Endodermal cell (in vitro differentiated cells): Measurements from ENCODE around the gene MDM1. TPM values are rescaled to one million over a fixed set of nuclear protein-coding genes. Genes with fewer than 3 reads are reported as not detected.

ENCODE experiments used
- DNase-seq: peaks from one replicate; pipeline ENCODE4 v3.0.0-alpha.2; 2017
- H3K27ac ChIP-seq: 2 replicates; pipeline ENCODE4 v1.5.1; 2013; ENCODE audit warnings: mild to moderate bottlenecking, low read depth, low read length, moderate library complexity
- H3K27me3 ChIP-seq: 2 replicates; pipeline ENCODE4 v1.6.1; 2013; ENCODE audit warnings: mild to moderate bottlenecking, low read length, moderate library complexity; ENCODE audit not compliant: insufficient read depth, control insufficient read depth, poor library complexity, severe bottlenecking
- H3K36me3 ChIP-seq: 2 replicates; pipeline ENCODE4 v1.7.0; 2013; ENCODE audit warnings: mild to moderate bottlenecking, low read length, moderate library complexity; ENCODE audit not compliant: control insufficient read depth, insufficient read depth
- H3K4me1 ChIP-seq: one replicate; pipeline ENCODE4 v1.7.0; 2013; ENCODE audit warnings: low read length; ENCODE audit not compliant: control insufficient read depth, insufficient read depth
- H3K4me3 ChIP-seq: 2 replicates; pipeline ENCODE4 v1.5.1; 2013; ENCODE audit warnings: mild to moderate bottlenecking, low read length, moderate library complexity
- H3K9ac ChIP-seq: 2 replicates; pipeline ENCODE4 v1.6.1; 2013; ENCODE audit warnings: mild to moderate bottlenecking, low read length, moderate library complexity; ENCODE audit not compliant: poor library complexity, severe bottlenecking; ENCODE audit errors: extremely low read depth
- H3K9me3 ChIP-seq: 2 replicates; pipeline ENCODE4 v1.6.1; 2013; ENCODE audit warnings: mild to moderate bottlenecking, low read length, moderate library complexity; ENCODE audit not compliant: control insufficient read depth
- H3K27ac Mint-ChIP-seq: 2 replicates; pipeline ENCODE4 v1.8.0; 2020; ENCODE audit warnings: mixed read lengths
- H3K27me3 Mint-ChIP-seq: 2 replicates; pipeline ENCODE4 v1.8.0; 2021; ENCODE audit warnings: mild to moderate bottlenecking, mixed read lengths; ENCODE audit not compliant: insufficient read depth
- H3K36me3 Mint-ChIP-seq: 2 replicates; pipeline ENCODE4 v1.8.0; 2020; ENCODE audit warnings: low read depth, mixed read lengths
- H3K4me1 Mint-ChIP-seq: 2 replicates; pipeline ENCODE4 v1.8.0; 2020; ENCODE audit warnings: mixed read lengths
- H3K4me3 Mint-ChIP-seq: 2 replicates; pipeline ENCODE4 v1.8.0; 2020; ENCODE audit warnings: mild to moderate bottlenecking, moderate library complexity, mixed read lengths
- H3K9me3 Mint-ChIP-seq: 2 replicates; pipeline ENCODE4 v1.8.0; 2020; ENCODE audit warnings: mild to moderate bottlenecking, mixed read lengths
- CTCF ChIP-seq: fragments of 200-600 bp; sonication (generic); conservative IDR thresholded peaks from 2 replicates; pipeline ENCODE4 v1.5.0; 2021; ENCODE audit warnings: antibody characterized with exemption, mild to moderate bottlenecking
- WGBS, 2 experiments: methylation state at CpG; one replicate each; pipeline versions ENCODE4 v1.1.5 to v1.1.7; 2013; ENCODE audit warnings: missing lambda C conversion rate in 2 of 2, mixed read lengths in 1 of 2; ENCODE audit not compliant: insufficient coverage in 1 of 2, insufficient read length in 1 of 2; 5-methylcytosine and 5-hydroxymethylcytosine counted together
- total RNA-seq, 2 donors: library from RNA; stranded (reverse); fragmentation: NEBNext Ultra II Directional in 1 of 2; extraction: Animal tissue kit (Norgen Biotek cat#: 25700) in 1 of 2; gene quantifications; 2 replicates in 1 of 2; 3 replicates in 1 of 2; pipeline ENCODE4 v1.2.1, GENCODE V29; 2021

The MDM1 gene
- total RNA-seq, 2 donors from 2014 or later: 20.2 to 21.2 TPM

- H3K9ac ChIP-seq: no peak overlapping the region
- peak; percentile 83 for TF ChIP-seq CTCF
- 95 to 100% methylated on average over 1 of the region's 1 CpG for WGBS, 2 experiments
- Mint-ChIP-seq H3K9me3 (no peaks in the 10 kb centered on the region), H3K27me3 (no peaks in the 10 kb centered on the region), H3K4me3 (no peak overlapping the region), H3K36me3 (peaks cover 12% of the 10 kb centered on the region), H3K4me1 (no peaks in the 10 kb centered on the region), H3K27ac (no peak overlapping the region)
- no peak for DNase-seq
- H3K4me1 ChIP-seq: no peaks in the 10 kb centered on the region
- H3K4me3 ChIP-seq: no peak overlapping the region
- no peak overlapping the region for H3K27ac ChIP-seq
- no peaks in the 10 kb centered on the region for H3K27me3 ChIP-seq
- H3K36me3 ChIP-seq: peaks cover 44% of the 10 kb centered on the region
- H3K9me3 ChIP-seq: no peaks in the 10 kb centered on the region
These were observed 15.0 kb downstream of the MDM1 start for GRCh38 chr12:68317047-68317667.

GRCh38 chr12:68310370-68310769, 21.8 kb downstream of the MDM1 start:
- Mint-ChIP-seq H3K4me1 (no peaks in the 10 kb centered on the region), H3K27me3 (no peaks in the 10 kb centered on the region), H3K4me3 (no peak overlapping the region), H3K9me3 (no peaks in the 10 kb centered on the region), H3K36me3 (peaks cover 36% of the 10 kb centered on the region), H3K27ac (no peak overlapping the region)
- Histone ChIP-seq H3K27me3 (no peaks in the 10 kb centered on the region), H3K27ac (no peak overlapping the region), H3K4me3 (no peak overlapping the region), H3K4me1 (no peaks in the 10 kb centered on the region), H3K9ac (no peak overlapping the region), H3K36me3 (peaks cover 71% of the 10 kb centered on the region), H3K9me3 (no peaks in the 10 kb centered on the region)
- TF ChIP-seq CTCF: no peak
- DNase-seq: no peak
- WGBS, 2 experiments: 94 to 100% methylated on average over 1 to 2 of the region's 2 CpGs

- no peak for TF ChIP-seq CTCF
- peaks cover 37% of the 10 kb centered on the region for H3K36me3 Mint-ChIP-seq
- Histone ChIP-seq H3K9ac (no peak overlapping the region), H3K4me1 (no peaks in the 10 kb centered on the region), H3K4me3 (no peak overlapping the region), H3K27me3 (no peaks in the 10 kb centered on the region), H3K27ac (no peak overlapping the region), H3K9me3 (no peaks in the 10 kb centered on the region), H3K36me3 (peaks cover 44% of the 10 kb centered on the region)
- no peaks in the 10 kb centered on the region for H3K27me3 Mint-ChIP-seq
- DNase-seq: no peak
- no peak overlapping the region for H3K4me3 Mint-ChIP-seq
- no peaks in the 10 kb centered on the region for H3K9me3 Mint-ChIP-seq
- H3K4me1 Mint-ChIP-seq: no peaks in the 10 kb centered on the region
- H3K27ac Mint-ChIP-seq: no peak overlapping the region
- 100% methylated on average over 1 of the region's 1 CpG; no CpG with 5 or more reads in 1 of the 2 experiments for WGBS, 2 experiments
These were observed 25.6 kb downstream of the MDM1 start for GRCh38 chr12:68306564-68306963.
